ENCODE measurements around the gene KCNC2.
"Not testable (repeated sequence)": the region's sequence is repeated elsewhere in the genome, so short reads cannot be mapped to it uniquely, and the experiment has no call there.

Gene KCNC2

DNA sequence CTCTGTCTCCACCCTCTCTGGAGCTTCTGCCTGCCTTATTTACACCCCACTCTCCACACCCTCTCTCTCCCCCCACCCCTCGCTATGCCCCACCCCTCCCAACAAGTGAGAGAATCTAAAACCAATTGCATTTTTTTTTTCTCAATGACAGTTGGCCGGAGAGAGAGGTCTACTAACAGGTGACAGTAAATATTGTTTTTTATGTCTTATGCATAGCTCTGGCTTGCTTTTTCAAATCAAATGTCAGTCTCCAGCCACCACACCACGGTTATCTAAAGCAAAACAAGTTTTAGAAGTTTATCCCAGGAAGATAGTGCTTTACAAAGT lies at the start of gene KCNC2:
KCNC2 (minus strand) TSS at position 28 of the 327 bp plus-strand sequence.
- DNase-seq: no peak

DNA sequence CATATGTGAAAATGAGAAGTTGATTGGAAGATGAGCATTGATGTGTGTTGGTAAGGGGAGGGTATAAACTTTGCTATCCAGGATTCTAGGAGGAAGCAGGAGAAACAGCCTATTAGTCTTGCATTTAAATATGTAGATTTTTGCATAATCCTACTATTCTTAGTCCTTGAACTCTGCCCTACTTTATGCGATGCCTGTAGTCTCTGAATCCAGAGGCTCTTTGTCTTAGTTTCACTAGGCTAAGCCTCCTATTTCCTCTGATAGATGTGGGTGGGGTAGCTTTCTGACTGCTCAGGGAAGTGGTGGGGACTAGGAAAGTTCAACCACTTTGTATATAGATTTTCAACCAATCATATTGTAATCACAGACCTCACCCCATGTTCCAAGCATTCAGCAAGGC lies 49.5 kb upstream of the KCNC2 start:
- DNase-seq: no peak

DNA sequence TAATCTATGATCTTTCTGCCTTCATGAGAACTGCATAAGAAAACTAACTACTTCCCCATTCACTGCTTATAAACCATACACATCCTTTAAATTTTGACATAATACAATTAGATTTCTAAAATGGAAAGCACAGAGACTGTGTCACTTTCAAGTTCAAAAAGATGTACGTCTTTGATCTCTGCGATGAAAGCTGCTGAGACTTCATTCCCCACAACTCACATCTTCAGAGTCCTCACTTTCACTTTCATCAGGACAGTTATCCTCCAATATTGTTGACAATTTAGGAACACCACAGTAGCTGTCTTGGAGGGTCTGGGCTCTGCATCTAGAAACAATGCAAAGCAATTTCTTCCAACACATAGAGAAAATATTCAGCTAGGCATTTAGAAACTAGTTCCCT lies 47.9 kb upstream of the KCNC2 start:
- DNase-seq: no peak

DNA sequence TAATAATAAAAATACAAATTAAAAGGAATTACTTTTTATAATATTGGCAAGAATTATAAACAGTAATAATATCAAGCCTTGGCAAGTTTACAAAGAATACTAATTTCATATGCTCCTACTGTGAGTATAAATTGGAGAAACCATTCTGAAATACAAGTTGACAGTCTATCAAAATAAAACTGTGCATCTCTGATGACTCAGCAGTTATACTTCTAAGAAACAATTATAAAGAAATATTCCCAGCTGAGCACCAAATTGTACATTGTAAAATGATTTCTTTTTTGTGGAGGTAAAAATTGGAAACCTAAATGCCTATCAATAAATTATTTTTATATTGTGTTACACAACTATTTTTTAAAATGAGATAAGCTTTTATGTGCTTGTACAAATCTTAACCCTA lies 35.5 kb upstream of the KCNC2 start:
- no peak for DNase-seq

DNA sequence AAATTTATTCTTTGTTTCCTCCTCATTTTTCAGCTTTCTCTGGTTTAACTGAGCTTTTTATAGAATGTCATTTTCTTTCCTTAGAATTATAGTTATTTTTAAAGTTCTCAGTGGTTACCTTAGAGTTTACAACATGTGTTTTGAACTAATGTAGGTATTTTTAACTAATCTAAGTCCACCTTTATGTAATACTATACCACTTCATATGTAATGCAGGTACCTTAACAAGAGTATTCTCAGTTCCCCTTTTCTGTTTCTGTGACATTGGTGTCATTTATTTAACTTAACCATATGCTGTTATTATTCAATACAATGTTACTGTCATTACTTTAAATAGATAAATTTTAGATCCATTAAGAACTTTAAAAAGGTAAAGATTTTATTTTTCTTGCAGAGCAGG lies 30.3 kb upstream of the KCNC2 start:
- DNase-seq: no peak

DNA sequence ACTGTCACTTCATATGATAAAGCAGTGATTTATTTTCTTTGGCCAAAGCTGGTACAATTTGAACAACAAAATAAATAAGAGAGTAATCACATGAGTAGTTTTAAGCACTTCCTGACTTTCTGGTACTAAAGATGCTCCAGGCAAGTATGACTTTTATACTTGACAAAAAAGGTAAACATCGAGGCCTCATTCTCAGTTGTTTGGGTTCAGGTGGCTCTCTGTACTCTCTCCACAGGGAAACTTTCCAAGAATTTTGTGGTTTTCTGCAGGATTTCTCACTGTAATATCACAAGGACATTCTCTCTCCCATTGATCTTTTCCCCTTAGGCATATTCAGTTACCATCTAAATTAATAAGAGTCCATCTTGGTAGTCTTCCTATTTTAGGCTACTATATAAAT lies 26.6 kb upstream of the KCNC2 start:
- DNase-seq: no peak

DNA sequence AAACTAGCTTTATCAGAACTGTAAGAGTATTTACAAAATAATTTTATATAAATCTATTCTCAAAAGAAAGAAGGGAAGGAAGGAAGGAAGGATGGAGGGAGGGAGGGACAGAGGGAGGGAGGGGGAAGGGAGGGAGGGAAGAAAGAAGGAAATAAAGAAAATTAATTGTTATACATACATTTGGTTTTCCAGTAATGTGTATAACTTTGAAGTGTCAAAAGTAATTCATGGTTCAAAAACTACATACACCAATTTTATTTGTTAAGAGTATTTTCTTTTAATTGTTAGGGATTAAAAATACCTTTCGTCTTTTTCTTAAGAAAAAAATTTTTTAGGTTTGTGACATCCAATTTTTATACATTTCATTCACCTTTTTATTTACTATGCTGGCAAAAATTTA lies 17.5 kb upstream of the KCNC2 start:
- no peak for DNase-seq

DNA sequence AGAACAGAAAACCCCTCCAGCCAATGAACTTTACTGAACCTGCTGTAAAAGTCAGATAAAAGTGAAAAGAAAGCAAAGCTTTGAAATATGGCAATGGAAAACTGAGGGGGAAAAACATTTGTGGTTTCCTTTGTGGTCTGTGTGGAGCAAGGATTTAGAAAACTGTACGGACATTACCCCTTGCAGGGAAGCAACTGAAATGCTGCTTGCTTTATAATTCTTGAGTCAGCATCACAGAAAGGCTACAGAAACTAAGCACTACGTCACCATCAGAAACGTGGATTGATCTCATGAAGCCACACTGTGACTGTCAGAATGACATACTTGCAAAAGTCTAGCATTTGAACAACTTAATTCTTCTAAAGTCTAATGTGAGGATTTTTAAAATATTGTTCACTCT lies 2.4 kb upstream of the KCNC2 start:
- no peak for DNase-seq

DNA sequence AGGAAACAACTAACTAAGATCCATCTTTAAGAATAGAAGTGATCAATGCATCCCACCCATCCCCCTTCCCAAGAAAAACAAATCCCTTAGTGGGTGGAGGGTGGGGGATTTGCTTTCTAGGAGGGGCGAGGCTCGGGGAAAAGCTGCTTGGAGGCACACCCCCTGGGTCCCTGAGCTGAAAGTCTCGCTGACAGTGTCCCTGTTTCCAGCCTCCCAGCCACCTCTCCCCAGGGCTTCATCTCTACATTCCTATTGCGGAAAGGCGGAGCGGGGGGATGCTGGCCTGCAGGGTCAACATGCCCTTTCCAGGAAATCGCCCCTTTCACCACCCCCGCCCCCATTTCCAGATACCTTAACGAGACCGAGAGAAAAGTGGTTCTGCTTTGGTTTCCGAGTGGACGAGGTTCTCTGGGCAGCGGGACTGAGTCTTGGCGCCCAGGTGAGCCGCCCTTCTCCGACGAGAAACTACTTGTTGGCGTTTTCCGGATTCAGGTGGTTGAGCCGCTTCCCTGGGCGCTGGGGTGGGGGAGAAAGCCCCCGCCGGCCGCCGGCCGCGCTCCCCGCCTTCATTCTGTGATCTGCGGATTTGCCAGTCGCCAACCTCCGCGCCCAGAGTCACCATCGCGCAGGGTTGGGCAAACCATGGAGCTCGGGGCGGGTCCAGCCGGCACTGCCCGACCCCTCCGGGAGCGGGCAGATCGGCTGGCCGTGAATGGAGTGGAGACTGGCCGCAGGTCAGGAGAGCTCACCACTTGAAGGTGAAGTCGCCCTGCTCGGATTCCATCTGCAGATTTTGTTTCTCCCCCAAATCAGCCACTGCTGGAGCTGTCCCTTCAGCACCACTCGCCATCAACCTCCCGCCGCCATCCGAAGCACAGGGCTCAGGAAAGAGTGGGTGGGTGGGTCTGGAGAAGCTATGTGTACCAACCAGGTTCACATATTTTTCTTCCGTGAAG lies 505 bp downstream of the KCNC2 start:
- no peak for DNase-seq

DNA sequence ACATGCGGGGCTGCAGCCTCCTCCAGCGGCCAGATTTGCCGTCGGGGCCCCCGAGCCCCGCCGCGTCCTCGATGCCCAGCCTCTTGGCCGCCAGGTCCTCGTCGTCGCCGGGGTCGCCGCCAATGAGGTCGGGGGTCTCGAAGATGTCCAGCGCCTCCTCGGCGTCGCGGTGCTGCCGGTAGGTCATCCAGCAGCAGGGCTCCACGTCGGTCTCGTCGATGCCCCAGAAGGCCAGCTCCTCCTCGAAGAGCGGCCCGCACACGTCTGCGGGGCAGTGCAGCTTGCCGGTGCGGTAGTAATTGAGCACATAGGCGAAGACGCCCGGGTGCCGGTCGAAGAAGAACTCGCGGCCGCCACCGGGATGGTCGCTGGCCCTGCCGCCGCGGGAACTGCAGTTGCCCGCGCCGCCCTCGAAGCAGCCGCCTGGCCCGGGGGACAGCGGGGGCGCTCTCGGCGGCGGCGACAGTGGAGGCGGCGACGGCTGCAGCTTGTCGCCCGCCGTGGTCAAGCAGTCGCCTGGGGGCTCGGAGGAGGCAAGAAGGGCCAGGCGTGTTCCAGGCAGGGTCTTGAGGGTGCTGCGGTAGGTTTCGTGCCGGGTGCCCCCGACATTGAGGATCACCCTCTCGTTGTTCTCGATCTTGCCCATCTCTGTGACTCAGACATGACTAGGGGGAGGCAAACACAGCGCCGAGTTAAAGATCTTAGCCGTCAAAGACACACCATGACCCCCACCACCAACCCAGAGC lies 2.1 kb downstream of the KCNC2 start:
- DNase-seq: no peak

DNA sequence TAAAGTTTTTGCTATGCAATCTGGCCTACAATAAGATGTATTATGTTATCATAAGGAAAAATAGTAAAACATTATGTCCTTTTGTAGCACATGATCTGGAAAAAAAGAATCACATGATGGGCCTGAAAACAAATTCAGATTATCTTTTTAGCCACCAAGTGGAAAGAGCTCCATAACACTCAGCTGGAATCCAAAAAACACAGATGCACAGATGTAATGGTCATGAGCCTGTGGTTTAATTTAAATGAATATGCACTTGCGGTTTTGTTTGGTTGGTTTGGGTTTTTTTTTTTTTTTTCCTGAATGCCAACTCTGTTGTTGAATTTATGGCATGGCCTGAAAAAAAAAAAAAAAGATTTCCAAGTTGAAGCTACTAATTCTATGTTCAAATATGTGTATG lies 4.1 kb downstream of the KCNC2 start:
- no peak for DNase-seq

DNA sequence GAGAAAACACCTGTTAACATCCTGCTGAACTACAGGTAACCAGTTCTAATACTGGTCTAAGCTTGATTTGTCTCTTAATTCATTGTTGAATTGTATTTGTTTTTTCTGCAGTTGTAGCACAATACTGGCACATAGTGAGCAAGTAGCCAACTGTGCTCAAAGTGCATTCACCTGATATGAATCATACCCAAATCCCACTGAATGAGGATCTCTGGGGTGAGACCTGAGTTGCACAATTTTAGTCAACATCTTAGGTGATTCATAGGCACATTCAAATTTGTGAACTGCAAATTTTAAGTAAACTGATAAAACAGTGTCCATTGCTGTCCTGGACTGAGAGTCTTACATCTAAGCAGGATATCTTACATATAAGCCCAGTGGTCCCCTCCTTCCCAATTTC lies 12.8 kb downstream of the KCNC2 start:
- no peak for DNase-seq

DNA sequence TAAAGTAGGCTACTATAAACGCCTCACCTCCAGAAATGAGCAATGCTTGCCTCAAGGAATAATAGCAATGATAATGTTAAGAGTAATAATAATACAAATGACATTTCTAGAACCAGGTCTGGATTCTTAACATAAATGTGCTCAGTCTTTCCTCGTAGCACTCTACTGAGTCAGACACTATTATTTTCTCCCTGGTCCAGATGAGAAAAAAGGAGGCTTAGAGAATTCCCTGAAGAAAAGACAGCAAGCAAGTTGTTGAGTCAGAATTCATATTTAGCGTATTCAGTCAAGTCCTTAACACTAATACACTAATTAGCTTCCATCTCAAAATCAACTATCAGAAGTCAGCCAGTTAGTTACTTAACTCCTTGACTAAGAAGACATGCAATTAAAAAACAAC lies 13.2 kb downstream of the KCNC2 start:
- DNase-seq: no peak

DNA sequence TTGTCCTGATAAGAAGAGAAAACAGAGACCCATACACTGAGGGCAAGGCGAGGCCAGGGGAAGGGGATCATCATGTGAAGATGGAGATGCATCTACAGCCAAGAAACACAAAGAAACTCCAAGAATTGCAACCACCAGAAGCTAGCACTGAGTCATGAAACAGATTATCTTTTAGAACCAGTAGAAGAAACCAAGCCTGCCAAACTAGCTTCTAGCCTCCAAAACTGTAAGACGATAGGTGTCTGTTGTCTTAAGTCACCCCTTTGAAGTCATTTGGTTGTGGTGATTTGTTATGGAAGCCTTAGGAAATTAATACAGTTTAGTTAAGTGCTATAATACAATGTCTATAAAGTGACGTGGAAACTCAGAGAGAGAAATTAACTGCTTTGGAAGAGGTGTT lies 15.4 kb downstream of the KCNC2 start:
- no peak for DNase-seq

DNA sequence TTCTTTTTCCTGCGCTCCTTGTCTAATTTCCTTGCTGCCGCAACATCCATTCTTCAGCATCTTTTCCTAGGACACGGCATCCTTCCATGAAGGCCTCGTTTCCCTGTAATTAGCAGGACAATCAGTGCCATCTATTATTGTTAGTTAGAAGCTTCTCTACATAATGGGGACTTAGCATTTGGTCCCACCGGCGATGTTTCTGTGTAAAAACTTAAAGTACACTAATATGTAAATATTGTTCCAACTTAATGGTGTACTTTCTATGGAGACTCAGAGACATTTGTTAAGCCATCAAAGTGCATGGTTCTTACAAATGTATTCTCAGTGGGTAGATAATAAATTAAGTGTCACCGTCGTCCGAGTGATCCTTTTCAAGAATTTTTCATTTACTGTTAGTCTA lies 17.4 kb downstream of the KCNC2 start:
- no peak for DNase-seq

DNA sequence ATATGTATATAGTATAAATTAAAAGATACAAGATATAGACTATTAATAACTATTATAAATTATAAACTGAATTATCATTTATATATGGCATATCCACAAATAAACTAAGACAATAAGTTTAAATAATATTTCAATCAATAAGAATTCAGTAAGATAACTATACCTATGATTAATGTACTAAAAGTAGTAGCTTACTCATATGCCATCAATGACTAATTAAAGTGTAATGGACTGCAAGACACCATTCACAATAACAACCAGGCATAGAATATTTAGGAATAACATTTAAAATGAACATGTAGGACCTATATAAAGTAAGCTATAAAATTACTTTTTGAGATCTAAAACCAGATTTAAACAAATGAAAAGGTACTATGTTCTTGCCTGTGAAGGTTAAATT lies 18.8 kb downstream of the KCNC2 start:
- DNase-seq: no peak

DNA sequence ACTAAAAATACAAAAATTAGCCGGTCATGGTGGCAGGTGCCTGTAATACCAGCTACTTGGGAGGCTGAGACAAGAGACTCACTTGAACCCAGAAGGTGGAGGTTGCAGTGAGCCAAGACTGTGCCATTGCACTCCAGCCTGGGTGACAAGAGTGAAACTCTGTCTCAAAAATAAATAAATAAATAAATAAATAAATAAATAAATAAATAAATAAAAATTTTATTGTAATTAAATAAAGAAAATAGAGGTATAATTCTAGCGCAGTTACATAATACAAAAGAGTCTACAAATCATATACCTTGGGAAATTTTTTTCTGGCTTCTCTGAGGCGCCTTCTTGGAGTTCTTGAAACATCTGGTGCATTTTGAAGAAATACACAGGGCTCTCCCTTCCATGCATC lies 23.8 kb downstream of the KCNC2 start:
- DNase-seq: not testable (repeated sequence)

DNA sequence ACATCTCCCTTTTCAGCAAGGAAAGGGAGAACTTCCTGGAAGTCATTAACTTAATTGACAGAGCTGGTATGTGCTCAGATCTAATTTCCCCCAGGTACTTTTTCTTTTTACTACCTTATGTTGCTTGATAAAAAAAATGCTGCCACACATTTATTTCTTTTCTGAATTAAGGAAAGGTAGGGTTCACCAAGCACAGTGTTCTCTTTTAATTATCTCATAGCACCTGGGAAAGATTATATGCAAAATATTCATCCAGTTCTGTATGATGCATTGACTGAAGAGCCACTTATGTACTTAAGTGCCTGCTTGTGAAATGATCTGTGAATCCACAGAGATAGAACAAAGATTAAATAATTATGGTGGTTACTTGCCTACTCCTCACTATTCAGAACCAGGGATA lies 25.1 kb downstream of the KCNC2 start:
- no peak for DNase-seq

DNA sequence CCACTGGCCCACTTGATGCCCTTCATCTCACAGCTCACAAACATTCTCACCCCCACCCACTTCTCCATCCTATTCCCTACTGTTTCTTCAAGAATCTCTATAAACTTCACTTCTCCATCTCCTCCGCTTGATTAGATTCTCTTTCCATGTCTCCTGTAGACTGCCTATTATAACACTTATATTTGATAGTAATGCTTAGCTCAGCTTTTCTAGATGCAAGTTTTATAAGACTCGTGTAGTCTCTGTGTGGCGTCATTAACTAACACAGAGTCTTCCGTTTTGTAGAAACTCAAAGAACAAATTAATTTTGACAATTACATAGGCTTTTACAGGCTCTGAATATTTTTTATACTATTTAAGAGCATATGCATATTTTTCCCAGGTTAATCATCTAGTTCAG lies 25.7 kb downstream of the KCNC2 start:
- DNase-seq: no peak

DNA sequence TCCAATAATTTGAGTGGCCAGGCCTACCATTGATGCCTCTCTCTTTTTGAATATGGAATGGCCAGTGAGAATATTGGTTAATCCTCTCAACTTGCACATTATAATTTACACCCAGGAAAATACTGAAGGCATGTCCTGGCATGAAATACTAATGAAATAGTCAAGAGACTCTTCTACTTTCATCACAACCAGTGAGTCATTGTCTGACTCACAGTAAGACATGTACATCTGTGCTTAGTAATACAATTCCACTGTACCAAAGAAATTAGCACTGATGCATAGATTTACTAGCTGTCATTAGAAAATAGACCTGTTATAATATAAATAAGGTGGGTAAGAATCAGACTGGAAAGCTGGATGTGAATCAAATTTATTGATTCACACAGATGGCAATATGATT lies 31.6 kb downstream of the KCNC2 start:
- no peak for DNase-seq

DNA sequence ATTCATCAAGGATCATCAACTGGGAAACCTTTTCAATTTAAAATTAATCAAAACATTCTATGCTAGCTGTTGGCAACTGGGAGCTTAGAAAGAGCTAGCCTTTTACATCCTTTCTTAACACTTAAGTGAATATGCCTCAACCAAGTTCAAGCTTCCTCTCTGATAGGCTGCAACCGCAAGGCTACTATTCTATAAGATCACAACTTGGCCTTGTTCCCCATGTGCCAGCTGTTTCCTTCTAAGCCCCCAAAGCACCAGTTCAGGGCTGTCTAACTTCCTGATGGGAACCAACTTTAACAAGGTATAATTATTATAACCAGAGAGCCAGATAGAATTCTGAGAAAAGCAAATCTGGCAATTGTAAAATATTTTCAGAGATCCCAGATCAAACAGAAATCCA lies 37.0 kb downstream of the KCNC2 start:
- DNase-seq: no peak

DNA sequence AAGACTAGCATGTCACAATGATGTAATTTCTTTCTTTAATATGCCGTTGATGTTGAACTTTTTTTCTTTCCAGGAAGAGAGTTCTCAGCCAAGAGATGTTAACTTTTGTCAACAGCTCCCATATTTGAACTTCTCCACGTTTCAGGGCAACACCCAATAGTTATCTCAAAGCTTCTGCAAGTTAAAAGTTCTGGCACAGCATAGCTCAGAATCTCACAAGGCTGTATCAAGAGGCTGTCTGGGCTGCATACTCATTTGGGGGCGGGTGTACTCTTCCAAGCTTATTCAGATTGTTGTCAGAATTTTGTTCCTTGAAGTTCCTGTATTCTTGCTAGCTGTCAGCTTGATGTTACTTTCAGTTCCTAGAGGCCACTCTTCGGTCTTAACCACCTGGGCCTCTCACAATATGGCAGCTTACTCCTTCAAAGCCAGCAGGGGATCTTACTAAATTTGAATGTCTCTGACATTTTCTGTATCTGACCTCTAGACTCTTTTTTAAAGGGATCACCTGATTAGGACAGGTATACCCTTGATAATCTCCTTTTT lies 38.9 kb downstream of the KCNC2 start:
- no peak for DNase-seq

DNA sequence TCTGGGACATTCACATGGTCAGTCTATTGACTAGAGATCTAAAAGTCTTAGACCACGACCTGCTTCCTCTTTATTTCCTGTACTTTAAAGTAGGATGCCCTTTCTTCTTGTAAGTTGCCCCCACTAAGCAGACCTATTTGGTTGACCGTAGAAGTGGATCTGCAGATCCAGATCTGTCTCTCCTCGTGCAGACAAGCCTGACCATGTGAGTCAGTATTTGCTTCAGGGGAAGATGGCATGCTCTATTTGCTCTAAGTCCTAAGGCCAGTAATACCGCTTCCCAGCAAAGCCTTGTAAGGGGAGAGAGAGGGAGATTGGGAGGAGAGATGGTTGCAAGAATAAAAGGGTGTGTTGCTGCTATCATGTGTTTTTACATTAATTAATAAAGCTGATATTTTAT lies 46.8 kb downstream of the KCNC2 start:
- no peak for DNase-seq

DNA sequence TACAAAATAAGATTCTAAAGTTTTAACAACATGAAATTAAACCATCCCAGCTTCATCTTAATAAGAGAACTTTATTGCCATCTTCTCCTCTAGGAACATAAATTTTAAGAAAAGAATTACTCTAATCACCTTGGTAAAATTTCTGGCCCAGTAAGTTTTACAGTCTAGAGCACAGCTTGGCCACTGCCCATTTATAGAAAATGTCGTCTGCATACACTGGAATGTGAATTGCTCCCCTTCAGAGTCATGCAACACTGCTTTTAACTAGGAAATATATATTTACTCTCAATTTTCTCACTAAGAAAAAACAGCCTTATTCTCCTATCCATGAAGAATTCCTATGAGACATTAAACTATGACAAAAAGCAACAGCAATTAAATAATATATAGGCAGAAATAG lies 48.2 kb downstream of the KCNC2 start:
- no peak for DNase-seq

Measured in CD4-positive, alpha-beta T cell treated with Interleukin-6 for 4 hours (primary cell).